IPS DF 6.9 (cell line): ENCODE data around the gene DCLRE1B.

ENCODE experiments used
- DNase-seq: peaks from one replicate; pipeline ENCODE4 v3.0.0-alpha.2; 2013; ENCODE audit warnings: low read depth, low spot score
- H3K27ac ChIP-seq: one replicate; pipeline ENCODE4 v1.5.1; 2013; ENCODE audit warnings: low read length, control low read depth
- H3K27me3 ChIP-seq: 2 replicates; pipeline ENCODE4 v1.6.1; 2013; ENCODE audit warnings: mild to moderate bottlenecking, low read length; ENCODE audit not compliant: control insufficient read depth, insufficient read depth
- H3K36me3 ChIP-seq: 2 replicates; pipeline ENCODE4 v1.6.1; 2013; ENCODE audit warnings: low read length; ENCODE audit not compliant: control insufficient read depth, insufficient read depth
- H3K4me1 ChIP-seq: 2 replicates; pipeline ENCODE4 v1.6.1; 2013; ENCODE audit warnings: low read length; ENCODE audit not compliant: control insufficient read depth, insufficient read depth
- H3K4me3 ChIP-seq: 2 replicates; pipeline ENCODE4 v1.5.1; 2013; ENCODE audit warnings: mild to moderate bottlenecking, low read length
- H3K9me3 ChIP-seq: 2 replicates; pipeline ENCODE4 v1.6.1; 2013; ENCODE audit warnings: low read length, inconsistent platforms; ENCODE audit not compliant: control insufficient read depth, insufficient read depth
- WGBS: extraction: QIAGEN DNeasy Blood & Tissue Kit; methylation state at CpG from one replicate; pipeline ENCODE4 v1.1.7; 2013; ENCODE audit warnings: mixed read lengths, missing lambda C conversion rate; ENCODE audit not compliant: insufficient read length, insufficient coverage; 5-methylcytosine and 5-hydroxymethylcytosine counted together

Gene DCLRE1B

GRCh38 chr1:113887402-113888175 lies 17.5 kb upstream of the DCLRE1B start, which contains the start of gene BCL2L15:
Gene BCL2L15, minus strand, starts transcription at chr1:113887581. Its CDS starts 206 bp downstream, at chr1:113887375.
- DNase-seq, result no peak
- no peaks in the 10 kb centered on the region for H3K27me3 ChIP-seq
- H3K27ac ChIP-seq, result no peak within 1 kb of the TSS
- H3K4me3 ChIP-seq, result no peak within 1 kb of the TSS
- H3K4me1 ChIP-seq, result no peaks in the 10 kb centered on the region
- no CpG with 5 or more reads among the region's 6 CpGs for WGBS
- H3K36me3 ChIP-seq, result no peaks in the 10 kb centered on the region
- H3K9me3 ChIP-seq, result no peaks in the 10 kb centered on the region

DNA sequence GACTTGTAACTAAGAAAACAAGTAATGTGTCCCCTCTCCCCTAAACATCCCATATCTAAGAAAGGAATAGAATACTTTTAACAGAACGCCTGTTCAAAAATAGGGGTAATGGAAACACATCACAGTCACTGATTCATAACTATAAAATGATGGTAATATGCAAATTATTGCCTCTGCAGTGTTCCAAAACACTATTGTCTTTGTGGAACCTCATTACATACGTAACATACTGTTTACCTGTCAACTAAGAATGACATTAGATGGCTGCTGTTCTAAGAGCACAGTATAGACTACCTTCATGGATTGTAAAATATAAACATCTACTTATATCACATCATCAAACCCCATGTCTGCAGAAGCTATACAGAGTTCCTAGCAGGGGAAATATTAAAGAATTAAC lies 14.3 kb upstream of the DCLRE1B start:
- no peak for DNase-seq
- no peaks in the 10 kb centered on the region for H3K27me3 ChIP-seq
- no peaks in the 10 kb centered on the region for H3K4me1 ChIP-seq
- no peak overlapping the region for H3K4me3 ChIP-seq
- H3K27ac ChIP-seq, result no peak overlapping the region
- WGBS, result no CpG with 5 or more reads among the region's 2 CpGs
- no peaks in the 10 kb centered on the region for H3K9me3 ChIP-seq
- no peaks in the 10 kb centered on the region; the same call in 1 of the 2 replicates for H3K36me3 ChIP-seq

DNA sequence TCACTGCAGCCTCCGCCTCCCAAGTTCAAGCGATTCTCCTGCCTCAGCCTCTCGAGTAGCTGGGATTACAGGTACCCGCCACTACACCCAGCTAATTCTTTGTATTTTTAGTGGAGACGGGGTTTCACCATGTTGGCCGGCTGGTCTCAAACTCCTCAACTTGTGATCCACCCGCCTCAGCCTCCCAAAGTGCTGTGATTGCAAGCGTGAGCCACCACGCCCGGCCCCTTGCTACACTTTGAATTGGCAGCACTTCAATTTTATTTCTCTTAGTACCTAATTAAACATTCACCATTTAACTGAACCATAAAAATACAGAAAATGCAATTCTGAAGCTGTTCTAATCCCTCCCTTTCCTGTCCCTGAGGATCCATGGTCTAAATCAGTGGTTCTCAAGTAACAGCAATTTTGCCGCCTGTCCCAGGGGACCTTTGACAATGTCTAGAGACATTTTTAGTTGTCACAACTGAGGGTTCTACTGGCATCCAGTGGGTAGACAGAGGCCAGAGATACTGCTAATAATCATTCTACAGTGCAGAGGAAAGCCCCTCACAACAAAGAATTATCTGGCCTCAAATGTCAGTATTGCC lies 13.4 kb upstream of the DCLRE1B start:
- Histone ChIP-seq H3K4me1 (no peaks in the 10 kb centered on the region), H3K9me3 (no peaks in the 10 kb centered on the region), H3K27ac (no peak overlapping the region), H3K27me3 (no peaks in the 10 kb centered on the region), H3K4me3 (no peak overlapping the region), H3K36me3 (no peaks in the 10 kb centered on the region; the same call in 1 of the 2 replicates)
- no peak for DNase-seq
- no CpG with 5 or more reads among the region's 11 CpGs for WGBS

- no peaks in the 10 kb centered on the region; the same call in 1 of the 2 replicates for H3K36me3 ChIP-seq
- no peaks in the 10 kb centered on the region for H3K4me1 ChIP-seq
- H3K4me3 ChIP-seq, result no peak overlapping the region
- no peaks in the 10 kb centered on the region for H3K27me3 ChIP-seq
- no peaks in the 10 kb centered on the region for H3K9me3 ChIP-seq
- no peak overlapping the region for H3K27ac ChIP-seq
- no peak for DNase-seq
- no CpG with 5 or more reads among the region's 3 CpGs for WGBS
Observed at GRCh38 chr1:113893267-113893666, 11.9 kb upstream of the DCLRE1B start.

DNA sequence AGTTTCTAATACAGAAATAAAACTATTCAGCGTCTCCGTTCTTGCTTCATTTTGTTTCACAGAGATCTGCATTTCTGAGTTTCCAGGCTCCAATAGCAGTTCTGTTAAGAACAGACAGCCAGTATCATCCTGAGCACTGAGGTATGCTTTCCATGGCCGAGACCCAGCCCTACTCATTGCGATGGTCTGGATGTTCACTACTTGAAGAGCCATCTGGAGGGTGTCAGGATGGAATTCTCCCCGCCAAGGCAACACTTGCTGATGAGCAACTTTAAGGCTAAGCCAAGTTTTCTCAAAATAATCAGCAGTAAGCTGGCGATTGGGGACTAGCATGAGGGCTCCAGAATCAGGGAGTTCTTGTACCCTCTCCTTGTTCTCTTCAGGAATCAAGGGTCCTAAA lies 10.0 kb upstream of the DCLRE1B start:
- H3K9me3 ChIP-seq, result no peaks in the 10 kb centered on the region
- DNase-seq, result no peak
- no peak overlapping the region for H3K4me3 ChIP-seq
- H3K27me3 ChIP-seq, result no peaks in the 10 kb centered on the region
- no peaks in the 10 kb centered on the region for H3K4me1 ChIP-seq
- no CpG with 5 or more reads among the region's 6 CpGs for WGBS
- no peak overlapping the region for H3K27ac ChIP-seq
- H3K36me3 ChIP-seq, result no peaks in the 10 kb centered on the region; the same call in 1 of the 2 replicates

- DNase-seq, result no peak
- Histone ChIP-seq H3K36me3 (no peaks in the 10 kb centered on the region; the same call in 1 of the 2 replicates), H3K27ac (no peak overlapping the region)
Observed at GRCh38 chr1:113895961-113896360, 9.2 kb upstream of the DCLRE1B start.

GRCh38 chr1:113898241-113898814 lies 6.8 kb upstream of the DCLRE1B start:
- Histone ChIP-seq H3K27me3 (no peaks in the 10 kb centered on the region), H3K9me3 (no peaks in the 10 kb centered on the region), H3K36me3 (no peaks in the 10 kb centered on the region; the same call in 1 of the 2 replicates), H3K27ac (no peak overlapping the region), H3K4me1 (no peaks in the 10 kb centered on the region), H3K4me3 (no peak overlapping the region)
- WGBS, result no CpG with 5 or more reads among the region's 1 CpG
- no peak for DNase-seq

More at GRCh38 chr1:113895961-113896360, 9.2 kb upstream of the DCLRE1B start:
- H3K4me1 ChIP-seq, result no peaks in the 10 kb centered on the region
- no peak overlapping the region for H3K4me3 ChIP-seq
- no peaks in the 10 kb centered on the region for H3K27me3 ChIP-seq
- no CpG with 5 or more reads among the region's 8 CpGs for WGBS
- H3K9me3 ChIP-seq, result no peaks in the 10 kb centered on the region

DNA sequence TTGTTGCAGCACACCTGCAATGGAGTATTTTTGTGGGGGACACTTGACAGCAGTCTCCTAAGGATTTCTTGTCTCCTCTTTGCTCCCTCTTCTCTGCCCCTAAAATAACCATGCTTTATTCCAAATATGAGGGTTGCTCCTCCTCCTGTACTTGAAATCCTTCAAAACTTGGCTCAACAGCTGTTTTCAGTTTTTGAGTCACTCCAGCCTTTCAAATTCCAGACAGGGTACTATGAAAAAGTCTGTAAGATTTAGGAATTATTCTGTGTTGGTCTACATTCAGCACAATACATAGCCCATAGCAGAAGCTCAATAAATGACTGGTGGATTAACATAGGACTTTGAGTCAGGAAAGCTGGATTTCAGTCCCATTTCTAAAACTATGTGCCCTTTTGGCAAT lies 6.0 kb upstream of the DCLRE1B start:
- no peak for DNase-seq
- Histone ChIP-seq H3K36me3 (no peaks in the 10 kb centered on the region; the same call in 1 of the 2 replicates), H3K27ac (no peak overlapping the region), H3K4me3 (no peak overlapping the region), H3K9me3 (no peaks in the 10 kb centered on the region), H3K4me1 (no peaks in the 10 kb centered on the region), H3K27me3 (no peaks in the 10 kb centered on the region)

DNA sequence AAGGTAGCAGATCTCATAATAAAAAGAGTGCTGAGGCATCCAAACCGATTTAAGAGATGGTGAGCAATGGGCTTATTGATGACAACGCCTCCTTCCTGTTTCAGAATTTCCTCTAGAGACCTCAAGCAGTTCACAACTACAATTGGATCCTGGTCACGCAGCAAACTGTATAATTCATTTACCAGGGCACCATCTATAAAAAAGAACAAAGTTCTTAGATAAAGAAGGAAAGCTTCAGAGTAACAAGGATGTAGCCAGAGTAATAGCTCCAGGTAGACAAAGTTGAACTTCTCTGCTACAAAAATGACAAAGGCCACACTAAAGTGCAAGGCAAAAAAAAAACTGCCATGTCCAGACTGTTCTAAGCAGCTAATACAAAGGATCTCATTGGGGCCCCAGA lies 3.9 kb upstream of the DCLRE1B start:
- Histone ChIP-seq H3K9me3 (no peaks in the 10 kb centered on the region), H3K27ac (no peak overlapping the region), H3K36me3 (no peaks in the 10 kb centered on the region; the same call in 1 of the 2 replicates), H3K4me1 (no peaks in the 10 kb centered on the region), H3K27me3 (no peaks in the 10 kb centered on the region), H3K4me3 (no peak overlapping the region)
- no peak for DNase-seq
- WGBS, result no CpG with 5 or more reads among the region's 3 CpGs

DNA sequence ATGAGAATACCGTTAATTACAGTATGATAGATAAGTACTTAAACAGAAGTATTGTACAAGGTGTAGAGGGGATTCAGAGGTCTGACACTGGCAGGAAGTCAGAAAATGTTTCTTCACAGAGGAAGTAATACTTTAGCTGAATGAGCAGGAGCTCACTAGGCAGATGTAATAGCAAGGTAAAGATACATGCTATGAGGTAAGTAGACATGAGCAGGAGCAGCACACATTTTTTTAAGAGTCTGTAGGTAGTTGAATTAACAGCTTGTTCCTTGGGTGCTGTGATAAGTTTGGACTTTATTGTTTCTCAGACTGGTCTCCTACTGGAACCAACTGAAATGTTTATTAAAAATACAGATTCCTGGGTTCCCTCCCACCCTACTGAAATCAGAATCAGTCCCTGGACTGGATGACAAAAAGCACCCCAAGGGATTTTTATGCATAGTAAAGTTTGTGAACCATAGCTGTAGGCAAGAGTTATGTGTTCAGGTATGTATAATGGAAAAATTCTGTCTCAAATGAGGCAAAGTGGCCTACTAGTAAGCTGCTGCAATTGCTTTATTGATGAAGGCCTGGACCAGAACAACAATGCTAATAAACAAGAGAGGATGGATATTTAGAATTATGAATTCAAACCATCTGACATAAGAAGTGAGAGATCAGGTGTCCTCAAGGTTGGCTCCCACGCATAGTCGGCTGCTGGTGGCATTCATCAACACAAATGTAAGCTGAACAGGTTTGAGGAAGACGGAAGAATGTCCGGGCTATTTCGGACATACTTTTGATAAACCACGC lies 1.4 kb upstream of the DCLRE1B start:
- Histone ChIP-seq H3K4me3 (peak overlapping the region; percentile 69; the same call in 1 of the 2 replicates), H3K27ac (no peak overlapping the region), H3K4me1 (no peaks in the 10 kb centered on the region), H3K9me3 (no peaks in the 10 kb centered on the region), H3K27me3 (no peaks in the 10 kb centered on the region), H3K36me3 (no peaks in the 10 kb centered on the region; the same call in 1 of the 2 replicates)
- WGBS, result no CpG with 5 or more reads among the region's 7 CpGs
- no peak for DNase-seq
